K562 (cell line): ENCODE results near the gene ME3. TPM values are rescaled to one million over a fixed set of nuclear protein-coding genes. Genes with fewer than 3 reads are reported as not detected.

ENCODE experiments used
- ELF4 ChIP-seq: fragments of 450-650 bp; formaldehyde crosslinking; IDR thresholded peaks from 2 replicates; pipeline ENCODE4 v1.4.0; 2022; ENCODE audit warnings: missing genetic modification characterization
- HMBOX1 ChIP-seq: sonication (generic); IDR thresholded peaks from 2 replicates; pipeline ENCODE4 v1.6.1; 2016
- RFX1 ChIP-seq: fragments of 450-650 bp; IDR thresholded peaks from 2 replicates; pipeline ENCODE4 v1.6.1; 2016; ENCODE audit warnings: mild to moderate bottlenecking, moderate library complexity
- RUNX1 ChIP-seq: sonication (generic); IDR thresholded peaks from 2 replicates; pipeline ENCODE4 v1.6.1; 2016; ENCODE audit warnings: antibody characterized with exemption, low read depth
- SFPQ ChIP-seq: fragments of 200-400 bp; formaldehyde crosslinking; IDR thresholded peaks from 2 replicates; pipeline ENCODE4 v1.6.1; 2017; ENCODE audit warnings: mild to moderate bottlenecking, low read depth, low read length, moderate library complexity
- SNAPC5 ChIP-seq: fragments of 250-450 bp; sonication (Bioruptor Pico); IDR thresholded peaks from 2 replicates; pipeline ENCODE4 v1.8.0; 2021; ENCODE audit warnings: moderate library complexity, mild to moderate bottlenecking, inconsistent platforms
- STAT5A ChIP-seq: IDR thresholded peaks from 2 replicates; pipeline ENCODE4 v1.6.1; 2012; ENCODE audit warnings: low read length, inconsistent platforms, borderline replicate concordance
- ZBTB1 ChIP-seq: sonication (generic); formaldehyde crosslinking; IDR thresholded peaks from 2 replicates; pipeline ENCODE4 v1.8.1; 2023; ENCODE audit warnings: missing genetic modification reagents, low read depth, mild to moderate bottlenecking, borderline replicate concordance
- ZNF184 ChIP-seq: sonication (generic); formaldehyde crosslinking; IDR thresholded peaks from 2 replicates; pipeline ENCODE4 v1.5.0; 2020; ENCODE audit warnings: missing genetic modification reagents
- polyA plus RNA-seq, 8 experiments: library from polyadenylated mRNA; depleted of rRNA in 4 of 8; stranded (reverse) in 5 of 8; unstranded in 3 of 8; fragments of >200 nt; fragmentation: Nextera tagmentation in 2 of 8; fragmentation: Illumina TruSeq in 1 of 8; extraction: Ambion mirVana in 2 of 8; extraction: Trizol in 1 of 8; gene quantifications; 2 replicates each; pipeline versions ENCODE4 v1.2.1 to v1.2.3, GENCODE V29; 2011 to 2014; ENCODE audit warnings: inconsistent platforms in 1 of 8, missing spikeins in 1 of 8
- total RNA-seq, 7 experiments: library from RNA; depleted of rRNA in 6 of 7; stranded (reverse); fragments of >200 nt in 6 of 7; fragmentation: Illumina TruSeq in 2 of 7; extraction: Trizol in 2 of 7; gene quantifications; 2 replicates each; pipeline versions ENCODE4 v1.2.1 to v1.2.3, GENCODE V29; 2011 to 2021; ENCODE audit warnings: low replicate concordance in 1 of 7
- TF ChIP-seq, protein P1 (sequence below), 2 experiments: fragments of 450-650 bp in 1 of 2; sonication (generic) in 1 of 2; formaldehyde crosslinking in 1 of 2; IDR thresholded peaks; 2 replicates each; pipeline versions ENCODE4 v1.7.1 to v1.9.0; 2016 to 2022; ENCODE audit warnings: inconsistent platforms in 1 of 2, mild to moderate bottlenecking in 1 of 2, missing genetic modification reagents in 1 of 2
- TF ChIP-seq, protein P2 (sequence below): fragments of 450-650 bp; IDR thresholded peaks from 2 replicates; pipeline ENCODE4 v1.6.1; 2018; ENCODE audit not compliant: partially characterized antibody

The ME3 gene
- total and polyA plus RNA-seq, 9 of the 15 experiments (the other 6 are each of a cell fraction or from before 2014, with no cell fraction given): not detected

GRCh38 chr11:86416494-86416893, 255.9 kb downstream of the ME3 start (continued):
- TF ChIP-seq SFPQ: no peak
- TF ChIP-seq, protein P1, sequence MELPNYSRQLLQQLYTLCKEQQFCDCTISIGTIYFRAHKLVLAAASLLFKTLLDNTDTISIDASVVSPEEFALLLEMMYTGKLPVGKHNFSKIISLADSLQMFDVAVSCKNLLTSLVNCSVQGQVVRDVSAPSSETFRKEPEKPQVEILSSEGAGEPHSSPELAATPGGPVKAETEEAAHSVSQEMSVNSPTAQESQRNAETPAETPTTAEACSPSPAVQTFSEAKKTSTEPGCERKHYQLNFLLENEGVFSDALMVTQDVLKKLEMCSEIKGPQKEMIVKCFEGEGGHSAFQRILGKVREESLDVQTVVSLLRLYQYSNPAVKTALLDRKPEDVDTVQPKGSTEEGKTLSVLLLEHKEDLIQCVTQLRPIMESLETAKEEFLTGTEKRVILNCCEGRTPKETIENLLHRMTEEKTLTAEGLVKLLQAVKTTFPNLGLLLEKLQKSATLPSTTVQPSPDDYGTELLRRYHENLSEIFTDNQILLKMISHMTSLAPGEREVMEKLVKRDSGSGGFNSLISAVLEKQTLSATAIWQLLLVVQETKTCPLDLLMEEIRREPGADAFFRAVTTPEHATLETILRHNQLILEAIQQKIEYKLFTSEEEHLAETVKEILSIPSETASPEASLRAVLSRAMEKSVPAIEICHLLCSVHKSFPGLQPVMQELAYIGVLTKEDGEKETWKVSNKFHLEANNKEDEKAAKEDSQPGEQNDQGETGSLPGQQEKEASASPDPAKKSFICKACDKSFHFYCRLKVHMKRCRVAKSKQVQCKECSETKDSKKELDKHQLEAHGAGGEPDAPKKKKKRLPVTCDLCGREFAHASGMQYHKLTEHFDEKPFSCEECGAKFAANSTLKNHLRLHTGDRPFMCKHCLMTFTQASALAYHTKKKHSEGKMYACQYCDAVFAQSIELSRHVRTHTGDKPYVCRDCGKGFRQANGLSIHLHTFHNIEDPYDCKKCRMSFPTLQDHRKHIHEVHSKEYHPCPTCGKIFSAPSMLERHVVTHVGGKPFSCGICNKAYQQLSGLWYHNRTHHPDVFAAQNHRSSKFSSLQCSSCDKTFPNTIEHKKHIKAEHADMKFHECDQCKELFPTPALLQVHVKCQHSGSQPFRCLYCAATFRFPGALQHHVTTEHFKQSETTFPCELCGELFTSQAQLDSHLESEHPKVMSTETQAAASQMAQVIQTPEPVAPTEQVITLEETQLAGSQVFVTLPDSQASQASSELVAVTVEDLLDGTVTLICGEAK (IDR thresholded peaks at IDR 0.05): no peak
- TF ChIP-seq, protein P1 (CRISPR knock-in tag; IDR thresholded peaks at IDR 0.05): no peak
- TF ChIP-seq ELF4: no peak
- TF ChIP-seq HMBOX1: 0 out of 2 replicates have a peak, but pooled peaks have one; percentile 31
- TF ChIP-seq, protein P2, sequence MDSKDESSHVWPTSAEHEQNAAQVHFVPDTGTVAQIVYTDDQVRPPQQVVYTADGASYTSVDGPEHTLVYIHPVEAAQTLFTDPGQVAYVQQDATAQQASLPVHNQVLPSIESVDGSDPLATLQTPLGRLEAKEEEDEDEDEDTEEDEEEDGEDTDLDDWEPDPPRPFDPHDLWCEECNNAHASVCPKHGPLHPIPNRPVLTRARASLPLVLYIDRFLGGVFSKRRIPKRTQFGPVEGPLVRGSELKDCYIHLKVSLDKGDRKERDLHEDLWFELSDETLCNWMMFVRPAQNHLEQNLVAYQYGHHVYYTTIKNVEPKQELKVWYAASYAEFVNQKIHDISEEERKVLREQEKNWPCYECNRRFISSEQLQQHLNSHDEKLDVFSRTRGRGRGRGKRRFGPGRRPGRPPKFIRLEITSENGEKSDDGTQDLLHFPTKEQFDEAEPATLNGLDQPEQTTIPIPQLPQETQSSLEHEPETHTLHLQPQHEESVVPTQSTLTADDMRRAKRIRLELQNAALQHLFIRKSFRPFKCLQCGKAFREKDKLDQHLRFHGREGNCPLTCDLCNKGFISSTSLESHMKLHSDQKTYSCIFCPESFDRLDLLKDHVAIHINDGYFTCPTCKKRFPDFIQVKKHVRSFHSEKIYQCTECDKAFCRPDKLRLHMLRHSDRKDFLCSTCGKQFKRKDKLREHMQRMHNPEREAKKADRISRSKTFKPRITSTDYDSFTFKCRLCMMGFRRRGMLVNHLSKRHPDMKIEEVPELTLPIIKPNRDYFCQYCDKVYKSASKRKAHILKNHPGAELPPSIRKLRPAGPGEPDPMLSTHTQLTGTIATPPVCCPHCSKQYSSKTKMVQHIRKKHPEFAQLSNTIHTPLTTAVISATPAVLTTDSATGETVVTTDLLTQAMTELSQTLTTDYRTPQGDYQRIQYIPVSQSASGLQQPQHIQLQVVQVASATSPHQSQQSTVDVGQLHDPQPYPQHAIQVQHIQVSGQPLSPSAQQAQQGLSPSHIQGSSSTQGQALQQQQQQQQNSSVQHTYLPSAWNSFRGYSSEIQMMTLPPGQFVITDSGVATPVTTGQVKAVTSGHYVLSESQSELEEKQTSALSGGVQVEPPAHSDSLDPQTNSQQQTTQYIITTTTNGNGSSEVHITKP: peak; percentile 52
- no peak for TF ChIP-seq ZBTB1
- TF ChIP-seq RUNX1: no peak
- no peak for TF ChIP-seq SNAPC5 (CRISPR knock-in tag)
- no peak for TF ChIP-seq ZNF184 (CRISPR knock-in tag)
- no peak for TF ChIP-seq STAT5A
- TF ChIP-seq RFX1: no peak
